HTR-8/SVneo (cell line): ENCODE results near the gene MCM6.
"Not testable (repeated sequence)": the region's sequence is repeated elsewhere in the genome, so short reads cannot be mapped to it uniquely, and the experiment has no call there.

Experiments used
- DNase-seq: peaks from one replicate; pipeline ENCODE4 v3.0.0; 2011; ENCODE audit warnings: low spot score, mixed read lengths; ENCODE audit not compliant: insufficient read length
- FAIRE-seq: peaks from 2 replicates; lab custom pipeline; 2011; peaks lifted over from hg19 to GRCh38; lab: Jason Lieb, UNC

MCM6 gene

DNA sequence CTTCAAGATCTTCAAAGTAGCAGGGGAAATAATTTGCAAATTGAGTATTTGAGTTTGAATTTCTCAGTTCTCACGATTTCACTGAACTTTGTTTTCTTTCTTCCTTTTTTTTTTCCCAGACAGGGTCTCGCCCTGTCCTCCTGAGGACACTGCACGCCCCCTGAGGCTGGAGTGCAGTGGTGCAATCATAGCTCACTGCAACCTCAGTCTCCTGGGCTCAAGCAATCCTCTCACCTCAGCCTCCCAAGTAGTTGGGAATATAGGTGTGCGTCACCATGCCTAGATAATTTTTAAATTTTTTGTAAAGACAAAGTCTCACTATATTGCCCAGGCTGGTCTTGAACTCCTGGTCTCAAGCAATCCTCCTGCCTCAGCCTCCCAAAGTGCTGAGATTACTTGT, 80.6 kb downstream of the MCM6 start:
- not testable (repeated sequence) for FAIRE-seq, DNase-seq

GRCh38 chr2:135792401-135793150, 83.7 kb downstream of the MCM6 start:
- FAIRE-seq (no peak), DNase-seq (no peak)

- FAIRE-seq (no peak), DNase-seq (peak; percentile 35)
Observed at GRCh38 chr2:135791418-135792190, 84.6 kb downstream of the MCM6 start.

DNA sequence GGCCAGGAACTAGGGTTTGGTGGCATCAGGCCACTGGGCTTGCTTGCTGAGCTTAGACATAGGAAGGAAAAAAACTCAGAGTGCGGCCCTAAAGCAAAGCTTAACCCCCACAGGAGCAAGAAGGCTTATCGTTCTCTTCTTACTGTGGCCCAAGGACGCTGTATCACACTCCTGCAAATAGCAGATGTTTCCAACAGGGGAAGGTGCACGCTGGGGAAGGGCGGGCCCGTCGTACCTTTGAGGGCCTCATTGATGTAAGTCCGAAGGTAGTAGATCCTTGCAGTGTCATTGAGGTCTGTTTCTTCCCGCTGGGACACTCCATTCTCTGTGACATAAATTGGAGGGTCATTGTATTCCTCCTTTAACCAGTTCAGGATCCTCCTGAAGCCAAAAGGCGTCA, 85.8 kb downstream of the MCM6 start:
- FAIRE-seq, result no peak
- DNase-seq, result no peak
